ENCODE data around the gene SLC39A3. TPM values are rescaled to one million over a fixed set of nuclear protein-coding genes. Genes with fewer than 3 reads are reported as not detected.

The SLC39A3 gene
- 22.7 TPM for polyA plus RNA-seq (2013, experiment 1 of 2)
- polyA plus RNA-seq (2013, experiment 2 of 2) = 16.6 TPM

GRCh38 chr19:2739602-2740313 lies at the start of gene SLC39A3:
Gene SLC39A3, minus strand, starts transcription at chr19:2740017. Its CDS starts 2,760 bp downstream, at chr19:2737257.
- Histone ChIP-seq H3K4me3 (ENCODE audit: extremely low read depth, insufficient read depth, low read length, poor library complexity, severe bottlenecking) (peak within 1 kb of the TSS; percentile 92), H3K36me3 (ENCODE audit: control insufficient read depth, insufficient read depth, low read length) (peaks cover 24% of the 10 kb centered on the region), H3K9me3 (ENCODE audit: control insufficient read depth, low read length) (peaks cover 5% of the 10 kb centered on the region), H3K27ac (ENCODE audit: low read depth, low read length, severe bottlenecking) (no peak within 1 kb of the TSS), H3K4me1 (ENCODE audit: control insufficient read depth, insufficient read depth, low read length, poor library complexity, severe bottlenecking) (no peaks in the 10 kb centered on the region)
- 1% methylated on average over 44 to 61 of the region's 64 CpGs for WGBS, 2 experiments (ENCODE audit: insufficient coverage in 2 of 2)

GRCh38 chr19:2788237-2788636 lies 48.4 kb upstream of the SLC39A3 start:
- Histone ChIP-seq H3K4me3 (ENCODE audit: extremely low read depth, insufficient read depth, low read length, poor library complexity, severe bottlenecking) (no peak overlapping the region), H3K4me1 (ENCODE audit: control insufficient read depth, insufficient read depth, low read length, poor library complexity, severe bottlenecking) (peaks cover 10% of the 10 kb centered on the region), H3K27ac (ENCODE audit: low read depth, low read length, severe bottlenecking) (no peak overlapping the region), H3K9me3 (ENCODE audit: control insufficient read depth, low read length) (peaks cover 7% of the 10 kb centered on the region), H3K36me3 (ENCODE audit: control insufficient read depth, insufficient read depth, low read length) (peaks cover 51% of the 10 kb centered on the region)
- WGBS, 2 experiments (ENCODE audit: insufficient coverage in 2 of 2) = 88 to 90% methylated on average over 3 to 4 of the region's 5 CpGs

- no peak overlapping the region for H3K4me3 ChIP-seq (ENCODE audit: extremely low read depth, insufficient read depth, low read length, poor library complexity, severe bottlenecking)
- peaks cover 7% of the 10 kb centered on the region for H3K9me3 ChIP-seq (ENCODE audit: control insufficient read depth, low read length)
- WGBS, 2 experiments (ENCODE audit: insufficient coverage in 2 of 2) = 91 to 98% methylated on average over 7 of the region's 8 CpGs
- H3K4me1 ChIP-seq (ENCODE audit: control insufficient read depth, insufficient read depth, low read length, poor library complexity, severe bottlenecking) = peaks cover 10% of the 10 kb centered on the region
- no peak overlapping the region for H3K27ac ChIP-seq (ENCODE audit: low read depth, low read length, severe bottlenecking)
- H3K36me3 ChIP-seq (ENCODE audit: control insufficient read depth, insufficient read depth, low read length) = peaks cover 42% of the 10 kb centered on the region
Measured at GRCh38 chr19:2787115-2787514, 47.3 kb upstream of the SLC39A3 start.

- peaks cover 7% of the 10 kb centered on the region for H3K9me3 ChIP-seq (ENCODE audit: control insufficient read depth, low read length)
- H3K36me3 ChIP-seq (ENCODE audit: control insufficient read depth, insufficient read depth, low read length) = peaks cover 34% of the 10 kb centered on the region
- 0% methylated on average over 50 to 55 of the region's 78 CpGs for WGBS, 2 experiments (ENCODE audit: insufficient coverage in 2 of 2)
- H3K27ac ChIP-seq (ENCODE audit: low read depth, low read length, severe bottlenecking) = peak within 1 kb of the TSS; percentile 85
- H3K4me3 ChIP-seq (ENCODE audit: extremely low read depth, insufficient read depth, low read length, poor library complexity, severe bottlenecking) = peak within 1 kb of the TSS; percentile 93
- H3K4me1 ChIP-seq (ENCODE audit: control insufficient read depth, insufficient read depth, low read length, poor library complexity, severe bottlenecking) = peaks cover 18% of the 10 kb centered on the region
Measured at GRCh38 chr19:2785244-2785997, 45.6 kb upstream of the SLC39A3 start, which contains the start of gene THOP1. Gene THOP1, plus strand, starts transcription at chr19:2785503. Its CDS starts 160 bp downstream, at chr19:2785663.

GRCh38 chr19:2783781-2784145 lies 43.9 kb upstream of the SLC39A3 start:
- Histone ChIP-seq H3K36me3 (ENCODE audit: control insufficient read depth, insufficient read depth, low read length) (peaks cover 39% of the 10 kb centered on the region), H3K9me3 (ENCODE audit: control insufficient read depth, low read length) (peaks cover 7% of the 10 kb centered on the region), H3K27ac (ENCODE audit: low read depth, low read length, severe bottlenecking) (peak overlapping the region; percentile 68), H3K4me3 (ENCODE audit: extremely low read depth, insufficient read depth, low read length, poor library complexity, severe bottlenecking) (peak overlapping the region; percentile 97), H3K4me1 (ENCODE audit: control insufficient read depth, insufficient read depth, low read length, poor library complexity, severe bottlenecking) (peaks cover 18% of the 10 kb centered on the region)
- 93 to 96% methylated on average over 6 of the region's 7 CpGs for WGBS, 2 experiments (ENCODE audit: insufficient coverage in 2 of 2)

- H3K9me3 ChIP-seq (ENCODE audit: control insufficient read depth, low read length) = peaks cover 7% of the 10 kb centered on the region
- peaks cover 40% of the 10 kb centered on the region for H3K36me3 ChIP-seq (ENCODE audit: control insufficient read depth, insufficient read depth, low read length)
- peaks cover 18% of the 10 kb centered on the region for H3K4me1 ChIP-seq (ENCODE audit: control insufficient read depth, insufficient read depth, low read length, poor library complexity, severe bottlenecking)
- H3K27ac ChIP-seq (ENCODE audit: low read depth, low read length, severe bottlenecking) = peak within 1 kb of the TSS; percentile 84
- WGBS, 2 experiments (ENCODE audit: insufficient coverage in 2 of 2) = 1% methylated on average over 46 to 62 of the region's 68 CpGs
- H3K4me3 ChIP-seq (ENCODE audit: extremely low read depth, insufficient read depth, low read length, poor library complexity, severe bottlenecking) = peak within 1 kb of the TSS; percentile 97
Measured at GRCh38 chr19:2782936-2783780, 43.3 kb upstream of the SLC39A3 start, which contains the start of gene SGTA. Gene SGTA, minus strand, starts transcription at chr19:2783273. Its CDS starts 14,205 bp downstream, at chr19:2769068.

- Histone ChIP-seq H3K9me3 (ENCODE audit: control insufficient read depth, low read length) (peaks cover 7% of the 10 kb centered on the region), H3K27ac (ENCODE audit: low read depth, low read length, severe bottlenecking) (peak overlapping the region; percentile 84)
- WGBS, 2 experiments (ENCODE audit: insufficient coverage in 2 of 2) = 5% methylated on average over 22 to 24 of the region's 24 CpGs
Measured at GRCh38 chr19:2782329-2782935, 42.6 kb upstream of the SLC39A3 start.

GRCh38 chr19:2780284-2780683 lies 40.5 kb upstream of the SLC39A3 start:
- H3K9me3 ChIP-seq (ENCODE audit: control insufficient read depth, low read length) = peaks cover 7% of the 10 kb centered on the region
- peaks cover 11% of the 10 kb centered on the region for H3K4me1 ChIP-seq (ENCODE audit: control insufficient read depth, insufficient read depth, low read length, poor library complexity, severe bottlenecking)
- peaks cover 54% of the 10 kb centered on the region for H3K36me3 ChIP-seq (ENCODE audit: control insufficient read depth, insufficient read depth, low read length)
- no peak overlapping the region for H3K27ac ChIP-seq (ENCODE audit: low read depth, low read length, severe bottlenecking)
- WGBS, 2 experiments (ENCODE audit: insufficient coverage in 2 of 2) = 79 to 96% methylated on average over 4 to 5 of the region's 7 CpGs
- H3K4me3 ChIP-seq (ENCODE audit: extremely low read depth, insufficient read depth, low read length, poor library complexity, severe bottlenecking) = no peak overlapping the region

More at GRCh38 chr19:2782329-2782935, 42.6 kb upstream of the SLC39A3 start:
- Histone ChIP-seq H3K36me3 (ENCODE audit: control insufficient read depth, insufficient read depth, low read length) (peaks cover 42% of the 10 kb centered on the region), H3K4me3 (ENCODE audit: extremely low read depth, insufficient read depth, low read length, poor library complexity, severe bottlenecking) (peak overlapping the region; percentile 97), H3K4me1 (ENCODE audit: control insufficient read depth, insufficient read depth, low read length, poor library complexity, severe bottlenecking) (peaks cover 18% of the 10 kb centered on the region)

GRCh38 chr19:2779121-2779740 lies 39.4 kb upstream of the SLC39A3 start:
- H3K4me3 ChIP-seq (ENCODE audit: extremely low read depth, insufficient read depth, low read length, poor library complexity, severe bottlenecking) = no peak overlapping the region
- peaks cover 12% of the 10 kb centered on the region for H3K4me1 ChIP-seq (ENCODE audit: control insufficient read depth, insufficient read depth, low read length, poor library complexity, severe bottlenecking)
- 93 to 97% methylated on average over 13 to 14 of the region's 14 CpGs for WGBS, 2 experiments (ENCODE audit: insufficient coverage in 2 of 2)
- peaks cover 61% of the 10 kb centered on the region for H3K36me3 ChIP-seq (ENCODE audit: control insufficient read depth, insufficient read depth, low read length)
- peaks cover 6% of the 10 kb centered on the region for H3K9me3 ChIP-seq (ENCODE audit: control insufficient read depth, low read length)
- no peak overlapping the region for H3K27ac ChIP-seq (ENCODE audit: low read depth, low read length, severe bottlenecking)
